GM21529 (cell line): ENCODE measurements around the gene IGFL4.
"Not testable (repeated sequence)": the region's sequence is repeated elsewhere in the genome, so short reads cannot be mapped to it uniquely, and the experiment has no call there.

Experiments used
- ATAC-seq: cut with Tn5 transposase; IDR thresholded peaks from one replicate; pipeline ENCODE4 v1.9.1; 2021; ENCODE audit not compliant: unreplicated experiment

Gene IGFL4

DNA sequence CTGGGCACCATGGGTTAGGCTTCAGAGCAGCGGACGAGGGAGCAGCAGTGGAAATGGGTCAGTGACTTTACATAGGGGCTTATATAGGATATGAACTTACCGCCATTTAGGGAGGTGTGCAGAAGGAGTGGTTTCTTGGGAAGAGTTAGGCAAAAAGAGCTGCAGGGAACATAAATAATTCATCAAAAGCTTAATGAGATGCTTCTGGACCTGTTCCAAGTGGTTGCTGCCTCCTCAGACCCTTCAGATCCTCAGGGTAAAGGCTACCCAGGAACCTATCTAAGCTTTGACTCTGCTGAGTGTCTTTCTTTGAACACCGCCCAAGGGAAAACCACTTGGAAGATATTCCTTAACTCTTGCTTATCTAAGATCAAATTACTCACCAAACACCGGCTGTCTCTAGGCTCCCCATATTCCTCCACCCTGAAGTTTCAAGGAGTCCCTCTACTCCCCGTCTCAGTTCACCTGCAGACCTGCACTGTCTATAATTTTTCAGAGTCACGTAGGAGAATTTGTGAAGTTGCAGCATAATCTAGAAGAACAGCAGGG, at the start of gene IGFL4:
IGFL4 (minus strand) TSS at position 51 of the 549 bp plus-strand sequence; CDS start at position 11, 40 bp downstream.
- no peak for ATAC-seq

DNA sequence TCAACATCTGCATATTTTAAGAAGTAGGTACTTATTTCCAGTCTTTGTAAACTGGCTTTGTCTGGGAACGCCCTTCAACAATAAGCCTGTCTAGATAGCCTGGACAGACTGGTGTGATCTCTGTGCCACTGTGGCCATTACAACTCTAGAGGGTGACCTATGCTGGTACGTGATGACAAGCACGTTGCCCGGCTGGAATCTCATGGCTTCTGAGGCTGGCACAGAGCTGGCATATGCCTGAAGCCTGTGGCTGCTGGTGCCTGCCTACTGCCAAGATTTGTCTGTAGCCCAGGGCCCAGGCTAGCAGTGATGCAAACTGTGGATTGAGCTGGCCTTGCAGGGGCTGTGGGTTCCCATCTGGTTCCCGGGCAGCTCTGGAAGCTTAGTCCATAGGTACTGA, 49.6 kb upstream of the IGFL4 start:
- ATAC-seq = no peak

DNA sequence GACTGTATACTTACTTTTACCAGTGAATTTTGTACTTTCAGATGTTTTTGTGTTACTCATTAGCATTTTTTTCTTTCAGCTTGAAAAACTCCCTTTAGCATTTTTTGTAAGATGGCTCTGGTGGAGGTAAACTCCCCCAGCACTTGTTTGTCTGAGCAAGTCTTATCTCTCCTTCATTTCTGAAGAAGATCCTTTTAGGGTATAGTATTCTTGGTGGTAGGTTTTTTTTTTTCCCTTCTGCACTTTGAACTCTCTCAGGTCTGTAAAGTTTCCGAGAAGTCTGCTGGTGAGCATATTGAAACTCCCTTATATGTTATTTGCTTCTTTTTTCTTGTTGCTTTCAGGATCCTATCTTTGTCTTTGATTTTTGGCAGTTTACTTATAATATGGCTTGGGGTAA, 48.6 kb upstream of the IGFL4 start:
- no peak for ATAC-seq

DNA sequence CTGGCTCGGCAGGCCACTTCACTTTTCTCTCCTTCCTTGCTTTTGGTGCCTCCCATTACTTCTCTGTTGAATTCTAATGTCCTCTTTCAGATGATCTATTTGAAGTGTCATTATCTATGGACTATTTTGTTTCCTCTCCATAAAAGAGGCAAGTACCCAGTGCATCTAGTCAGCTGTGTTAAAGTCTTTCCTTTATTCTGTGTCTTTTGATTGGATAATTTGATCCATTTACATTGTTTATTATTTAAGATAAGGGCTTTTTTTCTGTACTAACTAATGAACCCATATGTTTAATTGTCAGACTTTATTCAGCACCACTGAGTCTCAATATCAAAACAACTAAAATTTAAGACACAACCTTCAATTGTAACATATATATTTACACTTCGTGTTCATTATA, 47.3 kb upstream of the IGFL4 start:
- no peak for ATAC-seq

DNA sequence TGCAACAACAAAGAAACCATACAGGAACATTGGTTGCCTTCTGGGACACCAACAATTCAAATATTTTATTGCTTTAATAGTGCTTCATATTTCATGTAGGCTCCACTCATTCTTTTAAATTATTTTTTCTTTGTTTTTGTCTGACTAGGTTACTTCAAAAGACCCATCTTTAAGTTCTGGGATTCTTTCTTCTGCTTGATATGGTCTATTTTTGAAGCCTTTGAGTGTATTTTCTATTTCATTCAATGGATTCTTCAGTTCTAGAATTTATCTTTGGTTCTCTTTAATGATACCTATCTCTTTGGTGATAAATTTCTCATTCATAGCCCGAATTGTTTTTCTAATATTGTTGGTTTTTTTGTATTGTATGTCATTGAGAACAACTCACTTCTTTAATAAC, 45.1 kb upstream of the IGFL4 start:
- ATAC-seq = no peak

DNA sequence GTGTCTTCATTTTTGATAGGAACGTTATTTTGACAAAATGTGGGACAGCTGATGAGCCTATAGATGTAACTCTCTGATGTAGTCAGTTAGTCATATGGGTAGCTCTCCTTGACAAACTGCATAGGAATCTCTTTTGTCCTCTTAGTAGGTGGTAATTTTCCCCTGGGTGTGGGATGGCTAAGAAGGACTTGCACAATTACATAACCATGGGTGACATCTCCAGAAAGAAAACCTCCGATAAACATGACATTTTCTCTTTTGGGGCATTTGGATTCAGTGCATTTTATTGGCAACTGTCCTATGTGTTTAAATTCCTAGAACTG, 41.9 kb upstream of the IGFL4 start:
- no peak for ATAC-seq

DNA sequence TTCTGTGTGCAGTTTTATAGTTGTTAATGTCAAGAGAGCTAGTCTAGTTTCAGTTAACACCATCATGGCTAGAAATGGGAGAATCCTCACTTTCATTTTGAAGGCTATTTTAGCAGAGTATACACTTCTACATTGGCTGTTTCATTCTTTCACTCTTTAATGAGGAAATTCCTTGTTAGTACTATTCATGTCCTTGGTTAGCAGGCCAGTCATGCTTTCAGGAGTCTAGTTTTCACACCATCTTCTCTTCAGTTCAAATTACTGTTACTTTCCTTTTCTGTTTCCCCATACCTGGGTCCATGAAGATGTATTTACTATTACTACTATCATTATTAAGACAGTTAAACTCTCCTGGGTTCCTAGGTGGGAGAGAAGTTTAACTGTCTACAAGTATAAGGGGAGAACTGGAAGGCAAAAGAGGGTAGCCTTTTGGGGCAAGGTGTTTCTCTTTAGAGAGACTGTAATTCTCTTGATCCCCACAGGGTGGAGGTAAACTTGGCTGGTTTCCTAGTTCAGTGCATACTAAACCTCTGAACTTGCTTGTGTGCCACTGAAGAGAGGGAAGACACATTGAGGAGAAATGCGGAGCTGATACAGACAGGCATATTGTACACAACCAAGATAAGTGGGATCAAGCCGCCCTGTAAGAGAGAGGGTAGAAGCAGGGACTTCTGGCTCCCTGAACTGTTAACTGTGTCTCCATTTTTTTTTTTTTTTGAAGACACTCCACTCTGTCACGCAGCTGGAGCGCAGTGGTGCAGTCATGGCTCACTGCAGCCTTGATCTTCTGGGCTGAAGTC, 41.3 kb upstream of the IGFL4 start:
- ATAC-seq = no peak

DNA sequence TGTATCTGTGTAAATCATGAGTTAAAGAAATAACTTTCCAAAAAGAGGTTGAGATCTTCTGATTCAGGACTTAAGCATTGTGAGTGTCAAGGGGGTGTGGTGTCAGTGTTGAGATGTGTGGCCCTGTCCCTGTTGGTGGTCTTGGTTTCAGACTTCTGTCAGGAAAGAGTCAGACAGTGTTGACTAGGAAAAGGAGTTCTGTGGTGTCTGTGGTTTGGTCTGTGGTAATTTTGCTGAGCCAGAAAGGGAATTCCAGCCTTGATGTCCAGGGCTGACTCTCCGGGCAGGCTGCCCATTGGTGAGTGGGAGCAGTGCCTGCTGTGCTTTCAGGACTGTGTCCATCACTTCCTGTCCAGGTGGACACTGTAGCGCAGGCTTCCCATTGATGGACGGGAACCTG, 39.8 kb upstream of the IGFL4 start:
- no peak for ATAC-seq

DNA sequence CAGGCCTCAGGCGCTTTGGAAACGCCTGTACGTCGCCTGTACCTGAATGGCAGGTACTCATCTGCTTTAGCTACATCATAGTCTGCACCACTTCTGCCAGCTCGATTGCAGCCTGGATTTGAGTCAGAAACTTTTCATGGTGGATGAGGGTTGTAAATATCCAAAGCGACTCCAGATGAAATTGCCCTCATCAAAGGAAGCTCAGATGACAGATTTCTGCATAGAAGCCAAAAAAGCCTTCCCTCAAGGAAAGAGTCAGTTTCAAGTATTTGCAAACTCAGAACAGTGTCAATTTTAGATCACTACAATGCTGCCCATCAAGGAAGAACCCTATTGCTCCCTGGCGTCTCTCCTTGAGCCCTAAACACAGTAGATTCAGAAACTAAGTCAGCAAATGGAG, 38.8 kb upstream of the IGFL4 start:
- no peak for ATAC-seq

DNA sequence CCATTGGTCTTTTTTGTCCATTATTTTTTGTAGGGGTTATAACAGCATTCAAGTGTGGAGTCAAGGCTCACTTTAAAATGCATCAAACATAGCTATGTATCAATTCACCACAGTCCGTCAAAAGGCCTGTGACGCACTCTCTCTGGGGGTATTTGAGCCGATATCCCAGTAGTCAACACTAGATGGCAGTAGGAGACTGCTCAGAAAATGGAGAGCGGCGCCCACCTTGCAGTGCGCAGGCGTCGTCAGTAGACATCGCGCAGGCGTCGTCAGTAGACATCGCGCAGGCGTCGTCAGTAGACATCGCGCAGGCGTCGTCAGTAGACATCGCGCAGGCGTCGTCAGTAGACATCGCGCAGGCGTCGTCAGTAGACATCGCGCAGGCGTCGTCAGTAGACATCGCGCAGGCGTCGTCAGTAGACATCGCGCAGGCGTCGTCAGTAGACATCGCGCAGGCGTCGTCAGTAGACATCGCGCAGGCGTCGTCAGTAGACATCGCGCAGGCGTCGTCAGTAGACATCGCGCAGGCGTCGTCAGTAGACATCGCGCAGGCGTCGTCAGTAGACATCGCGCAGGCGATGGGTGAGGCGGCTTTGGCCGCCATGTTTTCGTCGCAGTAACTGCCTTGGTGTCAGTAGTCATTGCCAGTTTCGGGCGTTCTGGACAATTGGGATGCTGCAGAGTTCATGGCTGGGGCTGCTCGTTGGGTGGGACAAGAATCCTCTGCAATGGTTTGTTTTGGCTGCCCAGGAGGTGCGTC, 38.0 kb upstream of the IGFL4 start:
- not testable (repeated sequence) for ATAC-seq

DNA sequence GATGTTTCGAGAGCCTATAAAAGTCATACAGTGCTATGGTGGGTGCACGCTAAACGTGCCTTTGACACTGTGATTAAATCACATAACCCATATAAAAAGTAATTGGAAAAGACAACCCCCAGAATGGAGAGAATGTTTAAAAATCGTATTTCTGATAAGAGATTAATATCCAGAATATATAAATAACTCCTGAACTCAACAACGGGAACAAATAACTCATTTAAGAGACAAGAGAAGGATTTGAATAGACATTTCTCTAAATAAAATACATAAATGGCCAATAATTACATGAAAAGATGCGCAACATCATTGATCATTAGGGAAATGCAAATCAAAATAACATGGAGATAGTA, 37.0 kb upstream of the IGFL4 start:
- no peak for ATAC-seq

DNA sequence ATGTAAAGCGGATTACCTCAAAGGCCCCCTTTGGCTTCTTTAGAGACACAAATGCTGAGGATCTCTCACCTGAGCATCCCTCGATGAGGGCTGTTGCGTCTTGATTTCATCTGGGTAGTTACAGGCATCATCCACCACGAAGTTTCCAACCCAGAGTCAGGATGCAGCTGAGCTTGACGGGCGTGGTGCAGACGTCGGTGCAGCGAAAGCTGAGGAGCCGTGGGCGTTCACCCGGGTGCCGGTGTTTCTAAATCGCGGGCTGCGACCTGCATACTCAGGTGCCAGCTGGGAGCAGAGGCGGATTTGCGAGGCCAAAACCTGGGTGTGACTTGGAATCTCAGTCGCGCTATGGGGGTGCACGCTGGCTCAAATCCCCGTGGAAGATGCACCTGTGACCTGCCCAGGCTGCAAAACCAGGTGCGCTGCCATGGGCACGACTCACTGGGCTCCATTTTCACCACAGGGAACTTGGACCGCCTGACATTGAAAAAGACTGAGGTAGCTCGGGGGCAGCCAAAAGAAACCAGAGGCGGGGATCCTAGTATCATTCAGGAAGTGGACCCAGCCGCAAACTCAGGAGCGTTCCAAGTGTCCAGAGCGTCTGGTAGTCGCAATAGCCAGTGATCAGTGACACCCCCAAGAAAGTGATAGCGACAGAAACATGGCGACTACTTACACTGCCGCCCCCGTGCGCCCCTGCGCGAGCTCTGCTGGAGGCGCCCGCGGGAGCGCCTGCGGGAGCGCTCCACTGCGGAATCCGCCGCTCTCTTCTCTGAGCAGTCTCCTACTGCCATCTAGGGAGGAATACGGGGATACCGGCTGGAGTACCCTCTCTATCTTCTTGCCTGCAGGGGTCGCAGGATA, 36.4 kb upstream of the IGFL4 start:
- ATAC-seq = no peak

DNA sequence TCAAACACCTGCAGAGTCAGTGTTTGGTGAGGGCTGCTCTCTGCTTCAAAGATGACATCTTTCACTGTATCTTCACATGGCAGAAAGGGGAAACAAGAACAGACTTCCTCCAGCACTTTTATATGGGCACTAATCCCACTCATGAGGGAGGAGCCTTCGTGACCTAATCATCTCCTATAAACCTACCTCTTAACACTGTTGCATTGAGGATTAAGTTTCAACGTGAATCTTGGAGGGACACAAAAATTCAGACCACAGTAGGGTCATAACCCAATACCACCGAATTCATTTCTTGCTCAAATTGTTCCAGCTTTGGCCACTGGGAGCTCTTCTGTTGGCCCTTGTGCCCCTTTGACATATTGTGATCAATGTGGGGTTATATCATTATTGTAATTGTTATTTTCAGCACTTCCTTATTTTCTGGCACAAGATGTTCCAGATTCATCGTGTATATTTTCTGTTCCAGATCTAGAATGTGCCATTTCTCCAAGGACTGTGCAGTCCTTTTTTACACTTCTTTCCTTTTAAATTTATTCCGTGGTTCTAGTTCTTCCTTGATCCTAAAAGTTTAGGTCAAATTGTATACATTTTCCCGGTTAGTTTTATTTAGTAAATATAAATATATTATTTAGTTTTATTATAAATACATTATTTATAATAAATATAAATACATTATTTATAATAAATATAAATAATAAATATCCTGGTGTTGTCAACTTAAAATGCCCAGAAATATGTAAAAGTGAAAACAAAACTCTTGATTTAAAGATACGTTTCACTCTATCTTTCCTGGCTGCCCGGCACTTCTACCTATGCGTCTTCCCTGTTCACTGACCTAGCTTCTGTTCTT, 35.5 kb upstream of the IGFL4 start:
- no peak for ATAC-seq

DNA sequence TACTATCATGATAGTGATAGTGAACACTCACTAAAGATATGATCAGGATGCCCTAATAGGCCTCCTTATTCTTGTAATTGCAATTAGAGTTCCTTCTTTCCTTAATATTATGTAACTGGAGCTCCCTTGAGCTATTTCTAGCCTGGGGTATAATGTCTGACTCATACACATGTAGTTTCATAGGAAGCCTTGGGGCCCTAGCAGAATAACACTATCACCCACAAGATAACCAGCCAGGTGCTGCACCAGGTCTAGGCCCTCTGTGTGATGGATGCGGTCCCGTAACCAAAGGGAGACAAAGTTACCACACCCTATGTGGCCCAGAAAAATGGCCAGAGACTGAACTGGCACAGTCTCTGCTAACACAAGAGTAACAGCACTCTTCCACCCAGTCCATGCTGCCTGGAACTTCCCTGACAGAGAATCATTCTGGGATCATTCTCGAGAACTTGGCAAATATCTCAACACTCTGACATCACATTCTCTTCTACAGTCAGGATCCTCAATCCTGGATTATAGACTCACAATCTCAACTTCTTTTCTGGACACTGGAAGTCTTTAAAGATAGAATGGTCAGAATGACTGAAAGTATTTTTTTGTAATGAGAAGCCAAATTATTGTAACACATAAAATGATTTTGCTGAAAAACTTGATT, 32.6 kb upstream of the IGFL4 start:
- no peak for ATAC-seq

DNA sequence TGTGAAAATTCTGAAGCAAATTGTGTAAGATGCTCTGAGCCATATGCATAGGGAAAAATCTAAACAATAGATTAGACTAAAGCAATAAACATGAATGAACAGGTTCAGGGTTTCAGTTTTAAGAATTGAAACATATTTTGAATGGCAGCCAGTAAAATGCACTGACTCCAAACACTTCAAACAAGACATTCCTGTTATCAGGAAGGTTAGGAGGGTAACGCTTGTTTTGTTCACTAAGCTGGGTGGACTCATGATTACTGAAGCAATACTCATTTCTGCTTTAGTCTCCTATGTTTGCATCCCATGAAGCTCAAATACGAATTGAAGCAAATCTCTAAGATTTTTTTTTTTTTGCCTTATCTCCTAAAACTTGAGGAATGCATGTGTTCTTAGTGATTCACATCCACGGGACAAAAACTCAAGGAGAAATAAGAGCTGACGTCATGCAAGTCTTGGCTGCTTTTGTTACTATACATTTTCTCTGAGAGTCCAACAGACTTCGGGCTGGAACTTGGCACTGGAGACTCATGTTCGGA, 29.1 kb upstream of the IGFL4 start:
- no peak for ATAC-seq

DNA sequence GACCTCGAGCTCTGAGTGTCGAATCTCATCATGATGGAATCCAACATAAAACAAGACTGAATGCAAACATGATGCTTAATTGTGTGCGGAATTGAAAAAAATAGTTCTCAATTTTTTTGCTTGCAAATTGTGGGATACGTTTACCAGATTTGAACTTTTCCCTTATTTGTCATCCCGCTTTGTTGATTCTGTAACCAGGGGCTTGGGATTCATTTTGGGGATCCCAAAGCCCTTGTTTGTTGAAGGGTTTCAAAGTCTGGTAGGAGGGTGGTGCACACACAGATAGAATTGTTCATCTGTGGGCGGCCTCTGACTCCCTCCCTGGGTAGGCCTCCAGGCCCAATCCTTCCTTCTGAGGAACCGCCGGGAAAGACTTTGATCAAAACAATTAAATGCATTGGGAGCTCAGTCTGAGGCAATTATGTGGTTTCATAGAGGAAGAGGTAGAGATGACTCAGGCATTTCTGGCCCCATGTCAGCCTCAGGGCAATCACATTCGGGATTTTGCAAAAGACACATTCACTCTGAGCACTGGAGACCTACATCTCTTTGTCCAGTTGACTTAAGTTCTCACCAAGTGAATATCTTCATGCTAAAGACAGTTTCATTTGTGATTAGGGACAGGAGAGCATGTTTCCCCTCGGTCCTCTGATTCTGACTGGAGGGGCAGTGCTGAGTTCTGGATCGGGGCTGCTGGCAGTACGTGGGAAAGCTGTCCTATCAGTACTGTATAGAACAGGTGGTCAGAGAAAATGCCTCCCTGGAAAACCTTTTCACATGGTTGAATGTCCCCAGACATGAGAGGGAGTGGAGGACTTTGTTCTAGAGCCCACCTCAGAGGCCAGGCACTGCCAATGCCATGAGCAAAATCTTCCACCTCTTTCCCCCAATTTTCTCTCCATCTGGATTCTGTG, 27.8 kb upstream of the IGFL4 start:
- no peak for ATAC-seq

DNA sequence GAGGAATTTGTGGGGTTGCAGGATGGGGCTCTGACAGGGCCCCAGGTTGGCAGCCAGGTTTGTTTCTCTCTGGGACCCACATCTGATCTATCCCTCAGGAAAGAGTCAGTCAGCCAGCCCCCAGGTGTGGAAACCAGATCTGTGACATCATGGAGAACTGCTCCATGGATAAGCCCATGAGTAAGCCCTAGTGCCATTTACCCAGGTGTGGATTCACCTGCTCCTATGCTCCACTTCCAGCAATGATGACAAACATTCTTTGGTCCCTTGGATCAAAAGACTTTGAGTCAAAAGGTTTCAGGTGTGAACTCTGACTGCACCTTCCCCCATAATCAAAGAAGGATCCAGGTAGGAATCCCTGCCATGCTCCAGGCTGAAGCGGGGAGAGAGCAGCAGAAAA, 26.9 kb upstream of the IGFL4 start:
- no peak for ATAC-seq

DNA sequence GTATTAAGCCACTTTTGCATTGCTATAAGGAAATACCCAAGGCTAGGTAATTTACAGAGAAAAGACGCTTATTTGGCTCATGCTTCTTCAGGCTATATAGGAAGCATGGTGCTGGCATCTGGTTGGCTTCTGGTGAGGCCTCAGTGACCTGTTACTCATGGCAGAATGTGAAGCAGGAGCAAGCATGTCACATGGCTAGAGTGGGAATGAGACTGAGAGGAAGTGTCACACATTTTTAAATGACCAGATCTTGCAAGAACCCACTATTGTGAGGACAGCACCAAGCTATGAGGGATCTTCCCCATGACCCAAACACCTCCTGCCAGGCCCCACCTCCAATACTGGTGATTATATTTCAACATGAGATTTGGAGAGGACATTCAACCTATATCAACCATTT, 25.7 kb upstream of the IGFL4 start:
- no peak for ATAC-seq
